Activated CD8-positive, alpha-beta T cell treated with anti-CD3 and anti-CD28 coated beads for 36 hours (primary cell): ENCODE data around the gene TMEM184B. TPM values are rescaled to one million over a fixed set of nuclear protein-coding genes. Genes with fewer than 3 reads are reported as not detected.

Experiments used
- ATAC-seq: fragments of 200-7000 bp; cut with Tn5 transposase; one replicate; pipeline ENCODE4 v1.10.0; 2021; ENCODE audit warnings: mild to moderate bottlenecking, moderate library complexity
- CTCF ChIA-PET: fragments of 350-600 bp; sonication (Branson Sonifier 250); formaldehyde crosslinking; loops from one replicate; lab custom pipeline; 2021; ENCODE audit warnings: antibody characterized with exemption; lab: Charles Lee
- POLR2A ChIA-PET: fragments of 350-600 bp; sonication (Branson Sonifier 250); formaldehyde crosslinking; loops from one replicate; lab custom pipeline; 2021; ENCODE audit warnings: antibody characterized with exemption; lab: Charles Lee
- DNase-seq: peaks from one replicate; pipeline ENCODE4 v3.0.0-alpha.2; 2020
- H3K27ac Mint-ChIP-seq: one replicate; pipeline ENCODE4 v1.8.0; 2021; ENCODE audit warnings: mild to moderate bottlenecking, mixed read lengths
- H3K27me3 Mint-ChIP-seq: one replicate; pipeline ENCODE4 v1.8.0; 2021; ENCODE audit warnings: mixed read lengths
- H3K36me3 Mint-ChIP-seq: one replicate; pipeline ENCODE4 v1.8.0; 2021; ENCODE audit warnings: low read depth, mixed read lengths
- H3K4me1 Mint-ChIP-seq: one replicate; pipeline ENCODE4 v1.8.0; 2021; ENCODE audit warnings: low read depth, mixed read lengths
- H3K4me3 Mint-ChIP-seq: one replicate; pipeline ENCODE4 v1.8.0; 2021; ENCODE audit warnings: mild to moderate bottlenecking, moderate library complexity, mixed read lengths
- H3K9me3 Mint-ChIP-seq: one replicate; pipeline ENCODE4 v1.8.0; 2021; ENCODE audit warnings: mixed read lengths
- CTCF ChIP-seq: fragments of 200-600 bp; IDR thresholded peaks from one replicate; pipeline ENCODE4 v1.8.0; 2022; ENCODE audit warnings: antibody characterized with exemption, mild to moderate bottlenecking
- intact Hi-C: fragments of 100-400 bp; cut with micrococcal nuclease; formaldehyde crosslinking; loops from one replicate; pipeline ENCODE4 v1.10.0; 2022
- total RNA-seq, 2 experiments: library from RNA; stranded (reverse); gene quantifications; one replicate each; pipeline ENCODE4 v1.2.3, GENCODE V29; 2021

TMEM184B gene
- total RNA-seq, 2 experiments from 2014 or later = 15.7 to 16.8 TPM

- ChIA-PET CTCF (no interaction called here), POLR2A (no interaction called here)
- no peak overlapping the region for H3K27ac Mint-ChIP-seq
- no peak for DNase-seq
- H3K36me3 Mint-ChIP-seq = peaks cover 16% of the 10 kb centered on the region
- no peak for TF ChIP-seq CTCF
- ATAC-seq = no peak
- no peak overlapping the region for H3K4me3 Mint-ChIP-seq
- intact Hi-C loops = loop anchor here (10.0 kb wide), 1 partner anchor 61 kb away; no protein-coding TSS in a partner anchor
- H3K4me1 Mint-ChIP-seq = no peaks in the 10 kb centered on the region
- no peaks in the 10 kb centered on the region for H3K9me3 Mint-ChIP-seq
- H3K27me3 Mint-ChIP-seq = no peaks in the 10 kb centered on the region
Observed at GRCh38 chr22:38294193-38294592, 21.4 kb upstream of the TMEM184B start.

GRCh38 chr22:38292694-38293093, 19.9 kb upstream of the TMEM184B start:
- ChIA-PET CTCF (no interaction called here), POLR2A (interaction anchor here (0.7 kb wide), 1 partner anchor 19 kb away, joined by 3 read pairs; no protein-coding TSS in a partner anchor)
- H3K9me3 Mint-ChIP-seq = no peaks in the 10 kb centered on the region
- H3K4me1 Mint-ChIP-seq = no peaks in the 10 kb centered on the region
- TF ChIP-seq CTCF = no peak
- ATAC-seq = no peak
- H3K36me3 Mint-ChIP-seq = peaks cover 10% of the 10 kb centered on the region
- no peak for DNase-seq
- intact Hi-C loops = loop anchor here (10.0 kb wide), 1 partner anchor 62 kb away; no protein-coding TSS in a partner anchor
- no peak overlapping the region for H3K4me3 Mint-ChIP-seq
- H3K27ac Mint-ChIP-seq = no peak overlapping the region
- H3K27me3 Mint-ChIP-seq = no peaks in the 10 kb centered on the region

- no peak for TF ChIP-seq CTCF
- no peak for ATAC-seq
- no peak for DNase-seq
- Mint-ChIP-seq H3K36me3 (peaks cover 7% of the 10 kb centered on the region), H3K27me3 (no peaks in the 10 kb centered on the region), H3K4me3 (no peak overlapping the region), H3K9me3 (no peaks in the 10 kb centered on the region), H3K27ac (no peak overlapping the region), H3K4me1 (no peaks in the 10 kb centered on the region)
- CTCF ChIA-PET = interaction anchor here (0.6 kb wide), 1 partner anchor 62 kb away, joined by 3 read pairs; no protein-coding TSS in a partner anchor
- intact Hi-C loops = loop anchor here (10.0 kb wide), 1 partner anchor 64 kb away; no protein-coding TSS in a partner anchor
- POLR2A ChIA-PET = interaction anchor here (0.8 kb wide), 1 partner anchor 27 kb away, joined by 3 read pairs; no protein-coding TSS in a partner anchor
Observed at GRCh38 chr22:38291201-38291777, 18.5 kb upstream of the TMEM184B start.

- ChIA-PET POLR2A (interaction anchor here (0.8 to 1.0 kb wide), 2 partner anchors 28 to 225 kb away, joined by 3 read pairs; no protein-coding TSS in a partner anchor), CTCF (interaction anchor here (0.6 to 1.1 kb wide), 2 partner anchors 16 to 63 kb away, joined by 3 read pairs; no protein-coding TSS in a partner anchor)
- H3K36me3 Mint-ChIP-seq = peaks cover 7% of the 10 kb centered on the region
- H3K27ac Mint-ChIP-seq = no peak overlapping the region
- no peak for ATAC-seq
- intact Hi-C loops = loop anchor here (10.0 kb wide), 1 partner anchor 64 kb away; no protein-coding TSS in a partner anchor
- DNase-seq = no peak
- H3K9me3 Mint-ChIP-seq = no peaks in the 10 kb centered on the region
- no peaks in the 10 kb centered on the region for H3K27me3 Mint-ChIP-seq
- no peak overlapping the region for H3K4me3 Mint-ChIP-seq
- TF ChIP-seq CTCF = no peak
- no peaks in the 10 kb centered on the region for H3K4me1 Mint-ChIP-seq
Observed at GRCh38 chr22:38290347-38290746, 17.5 kb upstream of the TMEM184B start.

GRCh38 chr22:38289583-38290082, 16.8 kb upstream of the TMEM184B start:
- intact Hi-C loops = loop anchor here (10.0 kb wide), 1 partner anchor 65 kb away; no protein-coding TSS in a partner anchor
- no peak overlapping the region for H3K4me3 Mint-ChIP-seq
- CTCF ChIA-PET = interaction anchor here (1.1 kb wide), 1 partner anchor 17 kb away, joined by 3 read pairs; no protein-coding TSS in a partner anchor
- DNase-seq = no peak
- H3K9me3 Mint-ChIP-seq = no peaks in the 10 kb centered on the region
- ATAC-seq = no peak
- H3K27ac Mint-ChIP-seq = no peak overlapping the region
- TF ChIP-seq CTCF = no peak
- H3K27me3 Mint-ChIP-seq = no peaks in the 10 kb centered on the region
- no peaks in the 10 kb centered on the region for H3K4me1 Mint-ChIP-seq
- H3K36me3 Mint-ChIP-seq = peaks cover 7% of the 10 kb centered on the region
- POLR2A ChIA-PET = interaction anchor here (1.0 kb wide), 1 partner anchor 224 kb away, joined by 3 read pairs; no protein-coding TSS in a partner anchor
